Activated CD4-positive, alpha-beta T cell treated with anti-CD3 and anti-CD28 coated beads, Interleukin-2, amount 10 ng/mL, durations not matched to agents 7 days and 5 days (primary cell): ENCODE data around the gene TEX22. TPM values are rescaled to one million over a fixed set of nuclear protein-coding genes. Genes with fewer than 3 reads are reported as not detected.

Experiments used
- CTCF ChIA-PET: fragments of 350-600 bp; sonication (Branson Sonifier 250); formaldehyde crosslinking; loops from one replicate; lab custom pipeline; 2021; ENCODE audit warnings: antibody characterized with exemption; lab: Charles Lee
- POLR2A ChIA-PET: fragments of 350-600 bp; sonication (Branson Sonifier 250); formaldehyde crosslinking; loops from one replicate; lab custom pipeline; 2021; ENCODE audit warnings: antibody characterized with exemption; lab: Charles Lee
- DNase-seq: peaks from one replicate; pipeline ENCODE4 v3.0.0-alpha.2; 2020
- H3K27ac Mint-ChIP-seq: one replicate; pipeline ENCODE4 v1.8.0; 2021; ENCODE audit warnings: mild to moderate bottlenecking, moderate library complexity, mixed read lengths
- H3K27me3 Mint-ChIP-seq: one replicate; pipeline ENCODE4 v1.8.0; 2021; ENCODE audit warnings: mixed read lengths
- H3K36me3 Mint-ChIP-seq: one replicate; pipeline ENCODE4 v1.8.0; 2021; ENCODE audit warnings: low read depth, mixed read lengths
- H3K4me1 Mint-ChIP-seq: one replicate; pipeline ENCODE4 v1.8.0; 2021; ENCODE audit warnings: mixed read lengths
- H3K4me3 Mint-ChIP-seq: one replicate; pipeline ENCODE4 v1.8.0; 2021; ENCODE audit warnings: mild to moderate bottlenecking, moderate library complexity, mixed read lengths
- H3K9me3 Mint-ChIP-seq: one replicate; pipeline ENCODE4 v1.8.0; 2021; ENCODE audit warnings: mixed read lengths
- total RNA-seq, 2 experiments: library from RNA; stranded (reverse); gene quantifications; one replicate each; pipeline ENCODE4 v1.2.3, GENCODE V29; 2021

Gene TEX22
- total RNA-seq, 2 experiments from 2014 or later: 2.8 to 3.9 TPM

GRCh38 chr14:105455766-105456660 lies 57.7 kb downstream of the TEX22 start:
- H3K9me3 Mint-ChIP-seq: no peaks in the 10 kb centered on the region
- no peak overlapping the region for H3K4me3 Mint-ChIP-seq
- H3K4me1 Mint-ChIP-seq: no peaks in the 10 kb centered on the region
- ChIA-PET CTCF (interaction anchor here (1.0 to 1.8 kb wide), 3 partner anchors 21 to 82 kb away, joined by 3 to 4 read pairs (median 4); no protein-coding TSS in a partner anchor), POLR2A (no interaction called here)
- H3K36me3 Mint-ChIP-seq: peaks cover 8% of the 10 kb centered on the region
- DNase-seq: no peak
- no peaks in the 10 kb centered on the region for H3K27me3 Mint-ChIP-seq
- H3K27ac Mint-ChIP-seq: no peak overlapping the region

DNA sequence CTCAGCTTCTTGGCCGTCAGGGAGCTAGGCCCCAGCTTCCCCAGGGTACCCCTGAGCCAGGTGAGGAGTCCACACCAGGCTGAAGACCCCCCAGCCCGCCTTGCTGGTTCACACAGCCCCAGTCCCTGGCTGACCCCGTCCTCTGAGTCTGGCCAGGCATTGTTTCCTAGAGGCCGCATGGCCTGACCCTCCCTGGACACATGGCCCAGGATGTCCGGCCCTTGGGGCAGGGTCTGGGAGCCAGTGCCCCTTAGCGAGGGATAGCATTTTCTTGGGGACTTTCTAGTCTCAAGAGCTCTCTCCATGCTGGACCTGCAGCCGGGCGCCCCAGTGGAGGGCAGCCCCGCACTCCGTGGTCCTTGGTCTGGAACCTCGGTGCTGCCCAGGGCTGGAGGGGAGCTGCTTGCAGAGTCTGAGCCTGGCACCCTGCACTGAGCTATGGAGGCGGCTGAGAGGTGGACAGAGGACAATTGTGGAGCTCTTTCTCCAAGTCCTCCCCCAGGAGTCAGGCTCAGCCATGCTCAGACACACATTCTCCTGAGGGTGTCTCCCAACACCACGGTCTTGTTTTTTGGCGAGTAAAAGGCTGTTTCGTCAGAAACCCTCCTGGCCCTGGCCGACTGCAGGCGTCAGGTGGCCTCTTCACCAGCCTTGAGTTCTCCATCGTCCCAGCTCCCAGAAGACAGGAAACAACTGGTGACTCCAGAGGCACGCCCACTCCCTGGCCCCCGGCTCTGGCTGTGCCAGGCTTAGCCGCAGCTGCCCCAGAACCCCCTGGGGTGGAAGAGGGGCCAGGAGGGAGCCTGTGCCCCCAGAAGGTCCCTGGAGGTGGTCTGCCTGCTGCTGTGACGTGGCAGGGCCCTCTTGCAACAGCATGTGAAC lies 58.6 kb downstream of the TEX22 start:
- Mint-ChIP-seq H3K27ac (no peak overlapping the region), H3K9me3 (no peaks in the 10 kb centered on the region), H3K4me1 (no peaks in the 10 kb centered on the region), H3K27me3 (no peaks in the 10 kb centered on the region), H3K36me3 (peaks cover 13% of the 10 kb centered on the region), H3K4me3 (no peak overlapping the region)
- ChIA-PET POLR2A (no interaction called here), CTCF (interaction anchor here (0.8 to 1.8 kb wide), 5 partner anchors 9 to 83 kb away, joined by 3 to 5 read pairs (median 4); no protein-coding TSS in a partner anchor)
- no peak for DNase-seq

- peaks cover 15% of the 10 kb centered on the region for H3K36me3 Mint-ChIP-seq
- no peak for DNase-seq
- CTCF ChIA-PET: interaction anchor here (0.8 kb wide), 1 partner anchor 12 kb away, joined by 3 read pairs; no protein-coding TSS in a partner anchor
- no peak overlapping the region for H3K4me3 Mint-ChIP-seq
- no peak overlapping the region for H3K27ac Mint-ChIP-seq
- POLR2A ChIA-PET: no interaction called here
- H3K27me3 Mint-ChIP-seq: no peaks in the 10 kb centered on the region
- no peaks in the 10 kb centered on the region for H3K4me1 Mint-ChIP-seq
- no peaks in the 10 kb centered on the region for H3K9me3 Mint-ChIP-seq
Observed at GRCh38 chr14:105458010-105458409, 59.7 kb downstream of the TEX22 start.

DNA sequence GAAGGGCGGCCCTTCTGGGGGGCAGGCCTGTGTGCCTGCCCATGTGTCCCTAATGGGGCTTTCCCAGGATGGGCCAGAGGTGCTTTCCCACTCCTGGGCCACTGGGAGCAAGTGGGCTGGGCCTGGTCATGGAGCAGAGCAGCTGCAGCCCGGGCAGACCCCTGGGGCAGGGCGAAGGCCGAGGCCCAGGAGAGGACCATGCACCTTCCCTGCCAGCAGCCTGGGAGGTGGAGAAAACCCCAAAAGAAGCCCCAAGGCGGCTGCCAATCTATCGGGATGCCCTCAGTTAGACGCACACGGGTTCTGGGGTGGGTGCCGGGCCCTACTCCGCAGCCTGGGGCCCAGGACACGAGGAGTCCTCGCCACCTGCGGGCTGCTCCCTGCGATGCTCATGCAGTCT lies 60.2 kb downstream of the TEX22 start:
- H3K4me1 Mint-ChIP-seq: no peaks in the 10 kb centered on the region
- H3K27ac Mint-ChIP-seq: no peak overlapping the region
- no peaks in the 10 kb centered on the region for H3K9me3 Mint-ChIP-seq
- no peak for DNase-seq
- H3K36me3 Mint-ChIP-seq: peaks cover 16% of the 10 kb centered on the region
- H3K4me3 Mint-ChIP-seq: no peak overlapping the region
- H3K27me3 Mint-ChIP-seq: no peaks in the 10 kb centered on the region
- POLR2A ChIA-PET: no interaction called here
- CTCF ChIA-PET: no interaction called here

GRCh38 chr14:105460116-105460515 lies 61.8 kb downstream of the TEX22 start:
- Mint-ChIP-seq H3K9me3 (no peaks in the 10 kb centered on the region), H3K27me3 (no peaks in the 10 kb centered on the region), H3K4me1 (no peaks in the 10 kb centered on the region), H3K4me3 (no peak overlapping the region), H3K36me3 (peaks cover 16% of the 10 kb centered on the region), H3K27ac (no peak overlapping the region)
- ChIA-PET POLR2A (no interaction called here), CTCF (interaction anchor here (0.6 kb wide), 1 partner anchor 8 kb away, joined by 3 read pairs; no protein-coding TSS in a partner anchor)
- no peak for DNase-seq

DNA sequence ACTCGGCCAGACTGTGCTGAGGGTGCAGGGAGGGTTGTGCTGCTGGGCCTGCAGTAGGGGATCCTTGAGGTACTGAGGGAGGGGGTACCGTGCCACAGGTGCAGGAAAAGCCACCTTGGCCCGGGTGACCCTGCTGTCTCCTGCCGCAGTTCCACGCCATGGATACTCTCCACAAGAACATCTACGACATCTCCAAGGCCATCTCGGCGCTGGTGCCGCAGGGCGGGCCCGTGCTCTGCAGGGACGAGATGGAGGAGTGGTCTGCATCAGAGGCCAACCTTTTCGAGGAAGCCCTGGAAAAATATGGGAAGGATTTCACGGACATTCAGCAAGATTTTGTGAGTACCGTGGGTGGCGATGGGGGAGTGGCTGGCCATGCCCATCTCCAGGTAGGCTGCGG lies 62.3 kb downstream of the TEX22 start:
- H3K4me3 Mint-ChIP-seq: no peak overlapping the region
- H3K4me1 Mint-ChIP-seq: no peaks in the 10 kb centered on the region
- H3K27me3 Mint-ChIP-seq: no peaks in the 10 kb centered on the region
- CTCF ChIA-PET: no interaction called here
- DNase-seq: no peak
- POLR2A ChIA-PET: no interaction called here
- H3K36me3 Mint-ChIP-seq: peaks cover 12% of the 10 kb centered on the region
- no peaks in the 10 kb centered on the region for H3K9me3 Mint-ChIP-seq
- H3K27ac Mint-ChIP-seq: no peak overlapping the region

- POLR2A ChIA-PET: no interaction called here
- no peak for DNase-seq
- H3K4me3 Mint-ChIP-seq: no peak overlapping the region
- CTCF ChIA-PET: interaction anchor here (0.9 kb wide), 1 partner anchor 28 kb away, joined by 3 read pairs; no protein-coding TSS in a partner anchor
- peaks cover 11% of the 10 kb centered on the region for H3K36me3 Mint-ChIP-seq
- no peaks in the 10 kb centered on the region for H3K4me1 Mint-ChIP-seq
- H3K27ac Mint-ChIP-seq: no peak overlapping the region
- no peaks in the 10 kb centered on the region for H3K27me3 Mint-ChIP-seq
- no peaks in the 10 kb centered on the region for H3K9me3 Mint-ChIP-seq
Observed at GRCh38 chr14:105461903-105462302, 63.6 kb downstream of the TEX22 start.

Other genes starting within 250 kb of the TEX22 start
- 1 to 10 TPM; 1.5 TPM for gene JAG2, start 229.8 kb upstream of the TEX22 start, total RNA-seq
- gene NUDT14, start 217.2 kb upstream of the TEX22 start, total RNA-seq: 10 to 100 TPM; 18.3 to 21.4 TPM
- 10 to 100 TPM; 43.7 to 43.9 TPM for gene BTBD6, start 150.0 kb upstream of the TEX22 start, total RNA-seq
- 10 to 100 TPM; 39.0 to 50.9 TPM for gene BRF1, start 97.5 kb upstream of the TEX22 start, total RNA-seq
- 10 to 100 TPM; 43.3 to 46.8 TPM for gene PACS2, start 83.8 kb upstream of the TEX22 start, total RNA-seq
- gene MTA1, start 21.3 kb downstream of the TEX22 start, total RNA-seq: 100 to 1,000 TPM; 119 to 131 TPM
- 1 to 10 TPM in 1 of 2 experiments, under 1 TPM in 1; 0.64 to 1.8 TPM for gene CRIP2, start 76.3 kb downstream of the TEX22 start, total RNA-seq
- 100 to 1,000 TPM; 702 to 753 TPM for gene CRIP1, start 88.3 kb downstream of the TEX22 start, total RNA-seq
- 10 to 100 TPM; 40.7 to 53.2 TPM for gene TEDC1, start 92.7 kb downstream of the TEX22 start, total RNA-seq
- gene TMEM121, start 128.0 kb downstream of the TEX22 start, total RNA-seq: 1 to 10 TPM; 4.6 TPM